ENCODE measurements around the gene C3orf49.

DNA sequence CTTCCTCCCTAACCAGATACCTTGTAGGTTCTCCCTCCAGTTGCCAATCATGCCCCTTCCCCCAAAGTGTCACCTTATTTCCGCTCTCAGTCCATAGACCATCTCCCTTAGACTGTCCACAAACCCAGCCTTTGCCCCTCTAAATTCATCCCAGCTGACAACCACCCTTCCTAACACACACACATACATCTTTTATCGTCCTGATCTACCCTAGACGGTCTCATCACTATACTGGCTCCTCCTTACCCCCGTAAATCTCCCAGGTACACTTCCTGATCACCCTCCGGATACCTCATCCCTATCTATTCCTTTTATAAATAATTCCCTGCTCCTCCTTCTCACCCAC, 43.7 kb downstream of the C3orf49 start:
- TF ChIP-seq, protein P1, sequence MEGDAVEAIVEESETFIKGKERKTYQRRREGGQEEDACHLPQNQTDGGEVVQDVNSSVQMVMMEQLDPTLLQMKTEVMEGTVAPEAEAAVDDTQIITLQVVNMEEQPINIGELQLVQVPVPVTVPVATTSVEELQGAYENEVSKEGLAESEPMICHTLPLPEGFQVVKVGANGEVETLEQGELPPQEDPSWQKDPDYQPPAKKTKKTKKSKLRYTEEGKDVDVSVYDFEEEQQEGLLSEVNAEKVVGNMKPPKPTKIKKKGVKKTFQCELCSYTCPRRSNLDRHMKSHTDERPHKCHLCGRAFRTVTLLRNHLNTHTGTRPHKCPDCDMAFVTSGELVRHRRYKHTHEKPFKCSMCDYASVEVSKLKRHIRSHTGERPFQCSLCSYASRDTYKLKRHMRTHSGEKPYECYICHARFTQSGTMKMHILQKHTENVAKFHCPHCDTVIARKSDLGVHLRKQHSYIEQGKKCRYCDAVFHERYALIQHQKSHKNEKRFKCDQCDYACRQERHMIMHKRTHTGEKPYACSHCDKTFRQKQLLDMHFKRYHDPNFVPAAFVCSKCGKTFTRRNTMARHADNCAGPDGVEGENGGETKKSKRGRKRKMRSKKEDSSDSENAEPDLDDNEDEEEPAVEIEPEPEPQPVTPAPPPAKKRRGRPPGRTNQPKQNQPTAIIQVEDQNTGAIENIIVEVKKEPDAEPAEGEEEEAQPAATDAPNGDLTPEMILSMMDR (IDR thresholded peaks at IDR 0.05): no peak
- TF ChIP-seq POLR2A (IDR thresholded peaks at IDR 0.05): no peak
- no peak for TF ChIP-seq POLR2AphosphoS5 (IDR thresholded peaks at IDR 0.05)
